H9 (cell line): Measurements from ENCODE around the gene BRAF. TPM values are rescaled to one million over a fixed set of nuclear protein-coding genes. Genes with fewer than 3 reads are reported as not detected.

ENCODE experiments used
- DNase-seq: peaks from one replicate; pipeline ENCODE4 v3.0.0-alpha.2; 2017
- H2AFZ ChIP-seq: one replicate; pipeline ENCODE4 v1.6.1; 2013; ENCODE audit warnings: mild to moderate bottlenecking, low read length, control low read depth, moderate library complexity
- H2AK5ac ChIP-seq: 2 replicates; pipeline ENCODE4 v1.6.1; 2013; ENCODE audit warnings: low read length, control low read depth, mixed read lengths; ENCODE audit not compliant: insufficient read length
- H2BK120ac ChIP-seq: one replicate; pipeline ENCODE4 v1.6.1; 2013; ENCODE audit warnings: low read depth, mild to moderate bottlenecking, low read length, control low read depth, inconsistent platforms; ENCODE audit not compliant: poor library complexity, severe bottlenecking
- H2BK12ac ChIP-seq: 2 replicates; pipeline ENCODE4 v1.6.1; 2013; ENCODE audit warnings: low read length, control low read depth, mixed read lengths, low read depth; ENCODE audit not compliant: insufficient read length
- H2BK15ac ChIP-seq: 2 replicates; pipeline ENCODE4 v1.6.1; 2013; ENCODE audit warnings: low read depth, low read length, control low read depth
- H2BK20ac ChIP-seq: one replicate; pipeline ENCODE4 v1.6.1; 2013; ENCODE audit warnings: low read depth, mild to moderate bottlenecking, low read length, control low read depth, inconsistent platforms; ENCODE audit not compliant: poor library complexity, severe bottlenecking
- H2BK5ac ChIP-seq: 2 replicates; pipeline ENCODE4 v1.6.1; 2013; ENCODE audit warnings: low read length, control low read depth, mixed read lengths; ENCODE audit not compliant: insufficient read length
- H3K14ac ChIP-seq: 2 replicates; pipeline ENCODE4 v1.6.1; 2013; ENCODE audit warnings: low read length, control low read depth; ENCODE audit not compliant: insufficient read depth
- H3K18ac ChIP-seq: 2 replicates; pipeline ENCODE4 v1.6.1; 2013; ENCODE audit warnings: low read depth, mild to moderate bottlenecking, mixed read lengths, low read length, control low read depth; ENCODE audit not compliant: insufficient read length
- H3K23ac ChIP-seq: 2 replicates; pipeline ENCODE4 v1.6.1; 2013; ENCODE audit warnings: low read length, control low read depth, mixed read lengths, low read depth; ENCODE audit not compliant: insufficient read length
- H3K23me2 ChIP-seq: 2 replicates; pipeline ENCODE4 v1.6.1; 2013; ENCODE audit warnings: low read depth, mild to moderate bottlenecking, mixed read lengths, low read length, control low read depth; ENCODE audit not compliant: insufficient read length, poor library complexity, severe bottlenecking
- H3K27ac ChIP-seq: 2 replicates; pipeline ENCODE4 v1.5.1; 2013; ENCODE audit warnings: low read length, control low read depth, mixed read lengths, low read depth; ENCODE audit not compliant: insufficient read length
- H3K27me3 ChIP-seq: 2 replicates; pipeline ENCODE4 v1.6.1; 2013; ENCODE audit warnings: low read length, control low read depth, inconsistent platforms; ENCODE audit not compliant: insufficient read depth
- H3K4ac ChIP-seq: 2 replicates; pipeline ENCODE4 v1.6.1; 2013; ENCODE audit warnings: low read depth, mild to moderate bottlenecking, control low read depth, inconsistent platforms, low read length, moderate library complexity
- H3K4me1 ChIP-seq: 2 replicates; pipeline ENCODE4 v1.6.1; 2013; ENCODE audit warnings: low read length, control low read depth, inconsistent platforms; ENCODE audit not compliant: insufficient read depth
- H3K4me2 ChIP-seq: 2 replicates; pipeline ENCODE4 v1.6.1; 2013; ENCODE audit warnings: low read length, control low read depth, mixed read lengths; ENCODE audit not compliant: insufficient read length, insufficient read depth
- H3K56ac ChIP-seq: 2 replicates; pipeline ENCODE4 v1.6.1; 2013; ENCODE audit warnings: low read depth, mild to moderate bottlenecking, mixed read lengths, low read length, control low read depth; ENCODE audit not compliant: insufficient read length
- H3K79me1 ChIP-seq: 2 replicates; pipeline ENCODE4 v1.6.1; 2013; ENCODE audit warnings: low read depth, mild to moderate bottlenecking, moderate library complexity, low read length, control low read depth, inconsistent platforms; ENCODE audit not compliant: insufficient read depth, poor library complexity, severe bottlenecking
- H3K79me2 ChIP-seq: 2 replicates; pipeline ENCODE4 v1.6.1; 2013; ENCODE audit warnings: low read length, control low read depth, inconsistent platforms; ENCODE audit not compliant: insufficient read depth
- H3K9ac ChIP-seq: 2 replicates; pipeline ENCODE4 v1.6.1; 2013; ENCODE audit warnings: low read length, control low read depth, mixed read lengths; ENCODE audit not compliant: insufficient read length; ENCODE audit errors: extremely low read depth
- H3K9me3 ChIP-seq: one replicate; pipeline ENCODE4 v1.6.1; 2013; ENCODE audit warnings: low read depth, low read length, inconsistent platforms; ENCODE audit not compliant: control insufficient read depth
- H3T11ph ChIP-seq: one replicate; pipeline ENCODE4 v1.6.1; 2013; ENCODE audit warnings: mild to moderate bottlenecking, low read length, control low read depth, inconsistent platforms
- H4K20me1 ChIP-seq: one replicate; pipeline ENCODE4 v1.6.1; 2013; ENCODE audit not compliant: control insufficient read depth, insufficient read length, insufficient read depth
- H4K5ac ChIP-seq: 2 replicates; pipeline ENCODE4 v1.6.1; 2013; ENCODE audit warnings: low read depth, mild to moderate bottlenecking, mixed read lengths, low read length, control low read depth; ENCODE audit not compliant: insufficient read length
- H4K8ac ChIP-seq: replicated peaks from 2 replicates; pipeline ENCODE4 v1.6.1; 2013; ENCODE audit warnings: low read length, control low read depth, mixed read lengths, low read depth; ENCODE audit not compliant: insufficient read length
- H4K91ac ChIP-seq: 2 replicates; pipeline ENCODE4 v1.6.1; 2013; ENCODE audit warnings: low read depth, mild to moderate bottlenecking, moderate library complexity, mixed read lengths, low read length, control low read depth; ENCODE audit not compliant: insufficient read length
- H3K27ac Mint-ChIP-seq, 3 experiments: 2 replicates in 2 of 3; 3 replicates in 1 of 3; pipeline ENCODE4 v1.8.0; 2020 to 2021; ENCODE audit warnings: mixed read lengths in 3 of 3, mild to moderate bottlenecking in 1 of 3, moderate library complexity in 1 of 3
- H3K27me3 Mint-ChIP-seq: 2 replicates; pipeline ENCODE4 v1.8.0; 2021; ENCODE audit warnings: low read depth, mild to moderate bottlenecking, moderate library complexity, mixed read lengths
- H3K36me3 Mint-ChIP-seq, 3 experiments: 2 replicates in 2 of 3; 3 replicates in 1 of 3; pipeline ENCODE4 v1.8.0; 2020 to 2021; ENCODE audit warnings: low read depth in 3 of 3, mixed read lengths in 3 of 3; ENCODE audit not compliant: insufficient read depth in 1 of 3
- H3K4me1 Mint-ChIP-seq, 2 experiments: 2 replicates each; pipeline ENCODE4 v1.8.0; 2020; ENCODE audit warnings: mixed read lengths in 2 of 2
- H3K4me3 Mint-ChIP-seq, 2 experiments: 2 replicates in 1 of 2; 3 replicates in 1 of 2; pipeline ENCODE4 v1.8.0; 2020 to 2021; ENCODE audit warnings: mild to moderate bottlenecking in 2 of 2, mixed read lengths in 2 of 2, moderate library complexity in 1 of 2
- H3K9me3 Mint-ChIP-seq, 2 experiments: 2 replicates in 1 of 2; 3 replicates in 1 of 2; pipeline ENCODE4 v1.8.0; 2020; ENCODE audit warnings: mild to moderate bottlenecking in 2 of 2, mixed read lengths in 2 of 2, moderate library complexity in 1 of 2
- WGBS: extraction: QIAGEN DNeasy Blood & Tissue Kit; methylation state at CpG from one replicate; pipeline ENCODE4 v1.1.7; 2013; ENCODE audit warnings: missing lambda C conversion rate, low lambda C conversion rate, mixed read lengths; ENCODE audit not compliant: insufficient read length; ENCODE audit errors: extremely low coverage; 5-methylcytosine and 5-hydroxymethylcytosine counted together
- total RNA-seq: library from RNA; stranded (reverse); gene quantifications from 2 replicates; pipeline ENCODE4 v1.2.1, GENCODE V29; 2021
- TF ChIP-seq, protein P1 (sequence below): fragments of 200-600 bp; sonication (generic); conservative IDR thresholded peaks from 3 replicates; pipeline ENCODE4 v1.8.0; 2021; ENCODE audit warnings: antibody characterized with exemption, mild to moderate bottlenecking

BRAF gene
- total RNA-seq, 1 experiment from 2014 or later = 32.9 TPM

DNA sequence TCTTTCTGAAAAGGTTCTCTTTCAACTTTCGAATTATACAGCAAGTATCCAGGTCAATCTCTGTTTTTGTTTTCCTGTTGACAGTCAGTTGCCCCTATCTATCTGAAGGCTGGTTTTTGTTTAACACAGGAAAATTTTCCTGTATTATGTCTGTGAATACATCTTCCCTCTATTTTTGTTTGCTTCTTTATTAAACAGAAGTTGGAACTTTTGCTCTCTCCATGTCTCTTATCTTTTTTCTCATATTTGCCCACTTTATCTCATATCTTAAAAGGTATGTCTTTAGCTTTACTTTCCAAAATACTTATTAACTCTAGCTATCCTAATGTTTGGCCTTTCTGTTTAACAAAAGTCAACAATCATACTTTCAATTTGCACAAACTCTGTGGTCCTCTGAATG is 95.0 kb downstream of the BRAF start:
- Histone ChIP-seq H3T11ph (no peak overlapping the region), H4K8ac (no peak overlapping the region), H2BK120ac (no peak overlapping the region), H3K18ac (no peak overlapping the region), H3K27me3 (no peaks in the 10 kb centered on the region), H2BK12ac (no peak overlapping the region), H3K27ac (no peak overlapping the region), H2AFZ (no peak overlapping the region), H3K9me3 (no peaks in the 10 kb centered on the region), H3K9ac (no peak overlapping the region), H2BK5ac (no peak overlapping the region), H2AK5ac (no peak overlapping the region), H3K79me2 (no peaks in the 10 kb centered on the region), H3K23me2 (no peaks in the 10 kb centered on the region), H3K4ac (no peak overlapping the region), H3K23ac (no peak overlapping the region), H4K91ac (no peak overlapping the region), H2BK15ac (no peak overlapping the region), H3K4me2 (no peak overlapping the region), H3K4me1 (no peaks in the 10 kb centered on the region), H3K79me1 (no peaks in the 10 kb centered on the region), H2BK20ac (no peak overlapping the region), H4K20me1 (no peaks in the 10 kb centered on the region), H3K14ac (no peak overlapping the region), H4K5ac (no peak overlapping the region), H3K56ac (no peak overlapping the region)
- no CpG with 5 or more reads among the region's 1 CpG for WGBS
- Mint-ChIP-seq H3K36me3 (peaks cover 4 to 14% (median 4%) of the 10 kb centered on the region in 3 experiments; a peak in 5 of 7 replicates), H3K27ac (no peak overlapping the region), H3K9me3 (no peaks in the 10 kb centered on the region), H3K4me3 (no peak overlapping the region), H3K27me3 (no peaks in the 10 kb centered on the region), H3K4me1 (no peaks in the 10 kb centered on the region)
- TF ChIP-seq, protein P1, sequence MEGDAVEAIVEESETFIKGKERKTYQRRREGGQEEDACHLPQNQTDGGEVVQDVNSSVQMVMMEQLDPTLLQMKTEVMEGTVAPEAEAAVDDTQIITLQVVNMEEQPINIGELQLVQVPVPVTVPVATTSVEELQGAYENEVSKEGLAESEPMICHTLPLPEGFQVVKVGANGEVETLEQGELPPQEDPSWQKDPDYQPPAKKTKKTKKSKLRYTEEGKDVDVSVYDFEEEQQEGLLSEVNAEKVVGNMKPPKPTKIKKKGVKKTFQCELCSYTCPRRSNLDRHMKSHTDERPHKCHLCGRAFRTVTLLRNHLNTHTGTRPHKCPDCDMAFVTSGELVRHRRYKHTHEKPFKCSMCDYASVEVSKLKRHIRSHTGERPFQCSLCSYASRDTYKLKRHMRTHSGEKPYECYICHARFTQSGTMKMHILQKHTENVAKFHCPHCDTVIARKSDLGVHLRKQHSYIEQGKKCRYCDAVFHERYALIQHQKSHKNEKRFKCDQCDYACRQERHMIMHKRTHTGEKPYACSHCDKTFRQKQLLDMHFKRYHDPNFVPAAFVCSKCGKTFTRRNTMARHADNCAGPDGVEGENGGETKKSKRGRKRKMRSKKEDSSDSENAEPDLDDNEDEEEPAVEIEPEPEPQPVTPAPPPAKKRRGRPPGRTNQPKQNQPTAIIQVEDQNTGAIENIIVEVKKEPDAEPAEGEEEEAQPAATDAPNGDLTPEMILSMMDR = no peak
- DNase-seq = no peak
